Mesenchymal stem cell (in vitro differentiated cells and primary cell): ENCODE measurements around the gene PLCL1.

Experiments used
- DNase-seq: peaks from one replicate; pipeline ENCODE4 v3.0.0-alpha.2; 2013
- H2AFZ ChIP-seq: one replicate; pipeline ENCODE4 v1.6.1; 2013; ENCODE audit warnings: low read depth, mild to moderate bottlenecking, control low read depth, inconsistent platforms, low read length, moderate library complexity
- H2AK5ac ChIP-seq: 2 replicates; pipeline ENCODE4 v1.6.1; 2013; ENCODE audit warnings: low read length, moderate library complexity, mild to moderate bottlenecking, inconsistent platforms; ENCODE audit not compliant: severe bottlenecking
- H2BK120ac ChIP-seq: one replicate; pipeline ENCODE4 v1.6.1; 2013; ENCODE audit warnings: low read depth, mild to moderate bottlenecking, inconsistent platforms, low read length, moderate library complexity
- H2BK12ac ChIP-seq, 2 experiments: one replicate each; pipeline ENCODE4 v1.6.1; 2013; ENCODE audit warnings: inconsistent platforms in 2 of 2, low read length in 2 of 2, mild to moderate bottlenecking in 2 of 2, moderate library complexity in 2 of 2, control low read depth in 1 of 2
- H2BK15ac ChIP-seq: one replicate; pipeline ENCODE4 v1.6.1; 2013; ENCODE audit warnings: mild to moderate bottlenecking, low read depth, inconsistent platforms; ENCODE audit not compliant: poor library complexity, severe bottlenecking
- H2BK5ac ChIP-seq: 2 replicates; pipeline ENCODE4 v1.6.1; 2013; ENCODE audit warnings: low read depth, mild to moderate bottlenecking, low read length, control low read depth, inconsistent platforms; ENCODE audit not compliant: poor library complexity, severe bottlenecking
- H3K14ac ChIP-seq, 2 experiments: one replicate each; pipeline ENCODE4 v1.6.1; 2013; ENCODE audit warnings: inconsistent platforms in 2 of 2, low read length in 2 of 2, control low read depth in 1 of 2, mild to moderate bottlenecking in 1 of 2, moderate library complexity in 1 of 2
- H3K18ac ChIP-seq, 2 experiments: one replicate each; pipeline ENCODE4 v1.6.1; 2013; ENCODE audit warnings: inconsistent platforms in 2 of 2, low read length in 2 of 2, control low read depth in 1 of 2, low read depth in 1 of 2, mild to moderate bottlenecking in 1 of 2
- H3K23ac ChIP-seq, 2 experiments: one replicate each; pipeline ENCODE4 v1.6.1; 2013; ENCODE audit warnings: inconsistent platforms in 2 of 2, low read length in 2 of 2, mild to moderate bottlenecking in 2 of 2, moderate library complexity in 2 of 2, control low read depth in 1 of 2
- H3K27ac ChIP-seq: 2 replicates; pipeline ENCODE4 v1.5.1; 2013; ENCODE audit warnings: mild to moderate bottlenecking, moderate library complexity, low read length, control low read depth, inconsistent platforms; ENCODE audit not compliant: poor library complexity, severe bottlenecking
- H3K27me3 ChIP-seq, 2 experiments: 2 replicates each; pipeline versions ENCODE4 v1.6.1 to v1.7.0; 2013; ENCODE audit warnings: low read length in 2 of 2, mild to moderate bottlenecking in 2 of 2, moderate library complexity in 2 of 2, control low read depth in 1 of 2, inconsistent platforms in 1 of 2; ENCODE audit not compliant: control insufficient read depth in 1 of 2, insufficient read depth in 1 of 2
- H3K36me3 ChIP-seq, 2 experiments: 2 replicates each; pipeline versions ENCODE4 v1.6.1 to v1.7.0; 2013; ENCODE audit warnings: low read length in 2 of 2, control low read depth in 1 of 2, inconsistent platforms in 1 of 2, low read depth in 1 of 2, mild to moderate bottlenecking in 1 of 2; ENCODE audit not compliant: insufficient read depth in 2 of 2, control insufficient read depth in 1 of 2
- H3K4ac ChIP-seq, 2 experiments: one replicate each; pipeline ENCODE4 v1.6.1; 2013; ENCODE audit warnings: inconsistent platforms in 2 of 2, low read length in 2 of 2, mild to moderate bottlenecking in 2 of 2, moderate library complexity in 2 of 2, control low read depth in 1 of 2, low read depth in 1 of 2
- H3K4me1 ChIP-seq: 2 replicates; pipeline ENCODE4 v1.6.1; 2013; ENCODE audit warnings: low read depth, low read length, control low read depth; ENCODE audit not compliant: control insufficient read depth, insufficient read depth
- H3K4me2 ChIP-seq: 2 replicates; pipeline ENCODE4 v1.6.1; 2013; ENCODE audit warnings: low read length, mild to moderate bottlenecking, inconsistent platforms; ENCODE audit not compliant: poor library complexity, severe bottlenecking
- H3K4me3 ChIP-seq, 2 experiments: 2 replicates each; pipeline versions ENCODE4 v1.5.1 to v1.7.0; 2013; ENCODE audit warnings: low read length in 2 of 2, mild to moderate bottlenecking in 2 of 2, control low read depth in 1 of 2, low read depth in 1 of 2; ENCODE audit not compliant: insufficient read depth in 1 of 2
- H3K79me1 ChIP-seq: replicated peaks from 2 replicates; pipeline ENCODE4 v1.6.1; 2013; ENCODE audit warnings: mild to moderate bottlenecking, control low read depth, low read length, inconsistent platforms; ENCODE audit not compliant: poor library complexity, severe bottlenecking
- H3K9ac ChIP-seq: 2 replicates; pipeline ENCODE4 v1.7.0; 2013; ENCODE audit warnings: mild to moderate bottlenecking, low read length, moderate library complexity
- H3K9me3 ChIP-seq: 2 replicates; pipeline ENCODE4 v1.7.0; 2013; ENCODE audit warnings: mild to moderate bottlenecking, low read length; ENCODE audit not compliant: control insufficient read depth
- H4K8ac ChIP-seq: one replicate; pipeline ENCODE4 v1.6.1; 2013; ENCODE audit warnings: inconsistent platforms, mild to moderate bottlenecking, low read length, moderate library complexity
- H4K91ac ChIP-seq: one replicate; pipeline ENCODE4 v1.6.1; 2013; ENCODE audit warnings: mild to moderate bottlenecking, low read length, inconsistent platforms
- WGBS: methylation state at CpG from one replicate; pipeline ENCODE4 v1.1.7; 2013; ENCODE audit warnings: mixed read lengths; 5-methylcytosine and 5-hydroxymethylcytosine counted together

PLCL1 gene

DNA sequence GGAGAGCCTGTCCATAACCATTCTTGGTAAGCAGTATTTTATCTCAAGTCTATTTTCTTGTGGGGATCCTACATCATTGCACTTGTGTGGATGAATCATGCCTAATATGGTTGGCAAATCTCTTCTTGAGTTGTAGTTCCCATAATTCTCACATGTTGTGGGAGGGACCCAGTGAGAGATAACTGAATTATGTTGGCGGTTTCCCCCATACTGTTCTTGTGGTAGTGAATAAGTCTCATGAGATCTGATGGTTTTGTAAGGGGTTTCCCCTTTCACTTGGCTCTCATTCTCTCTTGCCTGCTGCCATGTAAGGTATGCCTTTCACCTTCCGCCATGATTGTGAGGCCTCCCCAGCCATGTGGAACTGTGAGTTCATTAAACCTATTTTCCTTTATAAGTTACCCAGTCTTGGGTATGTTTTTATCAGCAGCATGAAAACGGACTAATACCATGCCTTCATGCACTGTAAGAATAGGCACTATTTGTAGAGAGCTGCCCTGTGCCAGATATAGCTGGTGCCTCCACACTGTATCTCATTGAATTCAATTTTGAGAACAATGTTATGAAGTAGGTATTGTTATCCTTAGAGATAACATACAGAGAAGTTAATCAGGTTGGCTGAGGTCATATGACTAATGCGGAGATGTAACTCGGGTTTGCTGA, 148.3 kb downstream of the PLCL1 start:
- Histone ChIP-seq H3K14ac (no peak overlapping the region), H3K36me3 (no peaks in the 10 kb centered on the region), H3K79me1 (no peaks in the 10 kb centered on the region), H2BK15ac (no peak overlapping the region), H3K4ac (no peak overlapping the region), H3K9ac (no peak overlapping the region), H3K4me3 (no peak overlapping the region), H4K91ac (no peak overlapping the region), H3K18ac (no peak overlapping the region), H2BK5ac (no peak overlapping the region), H3K27me3 (peaks cover 0 to 4% of the 10 kb centered on the region in 2 experiments), H3K27ac (no peak overlapping the region), H4K8ac (no peak overlapping the region), H2BK120ac (no peak overlapping the region), H2BK12ac (no peak overlapping the region), H3K4me1 (no peaks in the 10 kb centered on the region), H3K23ac (no peak overlapping the region), H3K9me3 (no peaks in the 10 kb centered on the region), H2AK5ac (no peak overlapping the region), H2AFZ (no peak overlapping the region), H3K4me2 (no peak overlapping the region)
- WGBS: 96% methylated on average over 4 of the region's 5 CpGs
- no peak for DNase-seq

GRCh38 chr2:197954328-197954727, 149.9 kb downstream of the PLCL1 start:
- no peaks in the 10 kb centered on the region for H3K36me3 ChIP-seq
- WGBS: 87% methylated on average over 4 of the region's 4 CpGs

GRCh38 chr2:197958592-197959150, 154.3 kb downstream of the PLCL1 start:
- H3K27me3 ChIP-seq: no peaks in the 10 kb centered on the region
- no peak overlapping the region for H2BK5ac ChIP-seq
- no peak overlapping the region for H2BK15ac ChIP-seq
- H4K91ac ChIP-seq: no peak overlapping the region
- H3K4me3 ChIP-seq: no peak overlapping the region
- H2AK5ac ChIP-seq: no peak overlapping the region
- no peaks in the 10 kb centered on the region for H3K4me1 ChIP-seq
- H3K14ac ChIP-seq: no peak overlapping the region
- H4K8ac ChIP-seq: no peak overlapping the region
- H3K9ac ChIP-seq: no peak overlapping the region
- no peak overlapping the region for H3K18ac ChIP-seq
- peaks cover 7% of the 10 kb centered on the region for H3K9me3 ChIP-seq
- 100% methylated on average over 2 of the region's 3 CpGs for WGBS
- H3K4me2 ChIP-seq: no peak overlapping the region
- H3K23ac ChIP-seq: no peak overlapping the region
- no peak overlapping the region for H3K27ac ChIP-seq
- no peak overlapping the region for H3K4ac ChIP-seq
- no peaks in the 10 kb centered on the region for H3K79me1 ChIP-seq
- H3K36me3 ChIP-seq: no peaks in the 10 kb centered on the region
- no peak overlapping the region for H2BK12ac ChIP-seq
- H2AFZ ChIP-seq: no peak overlapping the region
- no peak overlapping the region for H2BK120ac ChIP-seq
- no peak for DNase-seq

More at GRCh38 chr2:197954328-197954727, 149.9 kb downstream of the PLCL1 start:
- no peak overlapping the region for H2AFZ ChIP-seq
- no peak overlapping the region for H2BK120ac ChIP-seq
- no peaks in the 10 kb centered on the region for H3K4me1 ChIP-seq
- no peak overlapping the region for H3K9ac ChIP-seq
- no peak overlapping the region for H3K27ac ChIP-seq
- H3K23ac ChIP-seq: no peak overlapping the region
- no peaks in the 10 kb centered on the region for H3K9me3 ChIP-seq
- no peak overlapping the region for H3K18ac ChIP-seq
- no peak overlapping the region for H2BK12ac ChIP-seq
- no peak overlapping the region for H4K91ac ChIP-seq
- no peak overlapping the region for H3K4me2 ChIP-seq
- no peak overlapping the region for H4K8ac ChIP-seq
- H3K4me3 ChIP-seq: no peak overlapping the region
- H3K4ac ChIP-seq: no peak overlapping the region
- H3K14ac ChIP-seq: no peak overlapping the region
- no peak overlapping the region for H2BK15ac ChIP-seq
- no peaks in the 10 kb centered on the region for H3K79me1 ChIP-seq
- no peak for DNase-seq
- H2AK5ac ChIP-seq: no peak overlapping the region
- peaks cover 0 to 4% of the 10 kb centered on the region in 2 experiments for H3K27me3 ChIP-seq
- H2BK5ac ChIP-seq: no peak overlapping the region

DNA sequence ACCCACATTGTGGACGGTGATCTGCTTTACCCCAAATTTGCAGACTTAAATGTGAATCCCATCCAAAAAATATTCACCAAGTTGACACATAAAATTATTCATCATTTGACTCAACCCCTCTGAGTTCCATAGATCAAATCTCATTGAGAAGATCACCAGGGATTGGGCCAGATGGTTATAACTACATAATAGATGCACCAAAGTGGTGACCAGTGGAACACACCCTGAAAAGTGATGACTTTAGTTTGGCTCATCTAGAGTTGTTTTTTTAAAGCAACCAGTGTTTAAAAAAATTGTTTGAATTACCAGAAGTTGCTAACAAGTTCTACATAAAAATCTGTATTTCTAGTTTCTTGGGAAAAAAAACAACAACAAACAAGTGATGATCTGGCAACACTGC, 155.0 kb downstream of the PLCL1 start:
- Histone ChIP-seq H3K18ac (no peak overlapping the region), H2AFZ (no peak overlapping the region), H3K27me3 (no peaks in the 10 kb centered on the region), H2AK5ac (no peak overlapping the region), H3K4me2 (no peak overlapping the region), H3K36me3 (no peaks in the 10 kb centered on the region), H4K8ac (no peak overlapping the region), H2BK15ac (no peak overlapping the region), H2BK5ac (no peak overlapping the region), H3K4me1 (no peaks in the 10 kb centered on the region), H3K14ac (no peak overlapping the region), H2BK120ac (no peak overlapping the region), H3K4ac (no peak overlapping the region), H3K4me3 (no peak overlapping the region), H3K27ac (no peak overlapping the region), H2BK12ac (no peak overlapping the region), H3K23ac (no peak overlapping the region), H3K9ac (no peak overlapping the region), H4K91ac (no peak overlapping the region), H3K79me1 (no peaks in the 10 kb centered on the region), H3K9me3 (peaks cover 14% of the 10 kb centered on the region)
- DNase-seq: no peak
- 87% methylated on average over 1 of the region's 1 CpG for WGBS
